AG04449 (cell line): ENCODE data around the gene TMCO6.
A peak's percentile ranks its signal among the peaks of the same experiment; 100 is the strongest.

Experiments
- CTCF ChIA-PET: fragments of 350-600 bp; formaldehyde crosslinking; extraction: SDS; loops from one replicate; lab custom pipeline; 2021; ENCODE audit warnings: antibody characterized with exemption; lab: Yijun Ruan, JAX
- POLR2A ChIA-PET: fragments of 400-600, 350-600 bp; formaldehyde crosslinking; extraction: SDS; loops from one replicate; lab custom pipeline; 2020; ENCODE audit warnings: antibody characterized with exemption, inconsistent platforms; lab: Yijun Ruan, JAX
- DNase-seq: peaks from one replicate; pipeline ENCODE4 v3.0.0-alpha.2; 2010; ENCODE audit warnings: low read depth, low spot score
- H3K4me3 ChIP-seq: 2 replicates; pipeline ENCODE4 v1.5.1; 2011; ENCODE audit warnings: low read depth, mild to moderate bottlenecking, control low read depth, low read length
- TF ChIP-seq, protein P1 (sequence below): IDR thresholded peaks from one replicate; pipeline ENCODE4 v1.5.1; 2011; ENCODE audit warnings: mild to moderate bottlenecking, moderate library complexity, low read length, control low read depth, inconsistent platforms; ENCODE audit not compliant: insufficient read depth; ENCODE audit errors: missing control alignments

TMCO6 gene

DNA sequence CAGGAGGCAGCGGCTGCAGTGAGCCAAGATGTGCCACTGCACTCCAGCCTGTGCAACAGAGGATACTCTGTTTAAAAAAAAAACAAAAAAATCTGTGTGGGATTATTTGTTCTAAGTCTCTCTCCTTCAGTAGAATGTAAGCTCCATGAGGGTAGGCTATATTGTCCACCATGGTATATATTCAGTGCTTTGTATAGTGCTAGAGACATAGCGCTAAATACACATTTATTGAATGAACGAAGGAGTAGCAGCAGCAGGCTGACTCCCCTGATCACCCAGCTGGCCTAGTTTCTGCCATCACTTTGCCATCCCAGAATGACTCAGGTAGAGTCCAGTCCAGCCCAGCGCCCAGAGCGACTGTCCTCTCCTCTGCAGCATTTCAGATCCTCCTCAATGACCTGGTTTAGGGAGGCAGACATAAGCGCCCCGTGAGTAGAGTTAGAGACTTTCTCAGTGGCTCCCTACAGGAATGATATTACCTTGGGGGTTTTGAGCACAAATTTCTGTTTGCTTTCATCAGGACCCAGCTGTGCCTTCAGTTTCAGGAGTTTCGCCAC lies 51.2 kb downstream of the TMCO6 start:
- ChIA-PET CTCF (interaction anchor here (0.8 to 2.5 kb wide), 5 partner anchors 10 to 1271 kb away, joined by 3 to 6 read pairs (median 4); partner anchors contain the start of gene ZMAT2), POLR2A (interaction anchor here (0.6 to 1.9 kb wide), 10 partner anchors 10 to 1251 kb away, joined by 3 to 19 read pairs (median 4); partner anchors contain the start of genes DND1, IK, NDUFA2 and WDR55)
- DNase-seq, result no peak
- TF ChIP-seq, protein P1, sequence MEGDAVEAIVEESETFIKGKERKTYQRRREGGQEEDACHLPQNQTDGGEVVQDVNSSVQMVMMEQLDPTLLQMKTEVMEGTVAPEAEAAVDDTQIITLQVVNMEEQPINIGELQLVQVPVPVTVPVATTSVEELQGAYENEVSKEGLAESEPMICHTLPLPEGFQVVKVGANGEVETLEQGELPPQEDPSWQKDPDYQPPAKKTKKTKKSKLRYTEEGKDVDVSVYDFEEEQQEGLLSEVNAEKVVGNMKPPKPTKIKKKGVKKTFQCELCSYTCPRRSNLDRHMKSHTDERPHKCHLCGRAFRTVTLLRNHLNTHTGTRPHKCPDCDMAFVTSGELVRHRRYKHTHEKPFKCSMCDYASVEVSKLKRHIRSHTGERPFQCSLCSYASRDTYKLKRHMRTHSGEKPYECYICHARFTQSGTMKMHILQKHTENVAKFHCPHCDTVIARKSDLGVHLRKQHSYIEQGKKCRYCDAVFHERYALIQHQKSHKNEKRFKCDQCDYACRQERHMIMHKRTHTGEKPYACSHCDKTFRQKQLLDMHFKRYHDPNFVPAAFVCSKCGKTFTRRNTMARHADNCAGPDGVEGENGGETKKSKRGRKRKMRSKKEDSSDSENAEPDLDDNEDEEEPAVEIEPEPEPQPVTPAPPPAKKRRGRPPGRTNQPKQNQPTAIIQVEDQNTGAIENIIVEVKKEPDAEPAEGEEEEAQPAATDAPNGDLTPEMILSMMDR, result no peak
- H3K4me3 ChIP-seq, result peak overlapping the region; percentile 87

DNA sequence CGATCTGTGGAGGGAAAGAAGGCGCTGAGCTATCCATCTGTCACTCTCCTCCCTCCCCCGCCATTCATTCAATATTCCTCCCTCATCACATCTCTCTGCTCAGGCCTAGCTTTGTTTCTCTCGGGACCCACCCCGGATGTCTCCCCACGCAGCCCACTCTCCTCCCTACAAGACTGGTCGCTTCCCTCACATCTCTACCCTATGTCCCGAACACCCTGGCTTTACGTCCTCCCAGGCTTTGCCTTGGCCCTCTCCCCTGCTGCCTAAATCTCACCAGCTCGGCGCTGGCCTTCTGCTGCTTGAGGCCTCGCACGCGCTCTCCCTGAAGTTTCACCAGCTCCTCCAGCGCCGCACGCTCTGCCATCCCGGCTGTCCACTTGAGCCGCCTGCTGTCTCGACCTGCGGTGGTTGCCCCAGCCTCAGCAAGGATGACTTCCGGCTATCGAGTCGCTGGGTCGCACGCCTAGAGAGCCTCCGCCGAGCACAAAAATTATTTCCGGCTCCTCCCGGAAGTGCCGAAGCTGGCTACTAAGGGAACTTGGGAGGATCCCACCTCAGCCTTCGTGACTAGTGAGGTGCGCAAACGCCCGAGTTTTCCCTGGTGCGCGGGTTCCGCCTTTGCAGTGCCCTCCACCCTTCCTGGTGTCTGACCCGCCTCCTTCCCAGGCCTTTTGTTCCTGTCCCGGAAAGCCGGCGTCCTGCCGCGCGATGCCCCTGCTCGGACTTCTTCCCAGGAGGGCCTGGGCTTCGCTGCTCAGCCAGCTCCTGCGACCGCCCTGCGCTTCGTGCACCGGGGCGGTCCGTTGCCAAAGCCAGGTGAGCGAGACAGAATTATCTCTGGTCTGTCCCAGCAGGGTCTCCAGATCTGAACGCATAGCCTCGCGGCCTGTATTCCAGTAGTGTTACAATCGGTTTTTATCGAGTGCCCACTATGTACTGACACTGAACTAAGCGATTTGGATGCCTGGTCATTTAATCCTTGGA lies 52.0 kb downstream of the TMCO6 start, which contains the start of the genes HARS1 and HARS2:
Gene HARS1, minus strand, starts transcription at position 430 of the 984 bp plus-strand sequence. Its CDS starts 66 bp downstream, at position 364.
Gene HARS2, plus strand, starts transcription at position 515 of the 984 bp plus-strand sequence. Its CDS starts 194 bp downstream, at position 709.
- DNase-seq, result peak; percentile 54
- H3K4me3 ChIP-seq, result peak within 1 kb of the TSS; percentile 87
- TF ChIP-seq, protein P1, result peak; percentile 5
- ChIA-PET POLR2A (interaction anchor here (0.5 to 1.9 kb wide), 11 partner anchors 9 to 1250 kb away, joined by 3 to 19 read pairs (median 4); partner anchors contain the start of genes DND1, IK, NDUFA2 and WDR55), CTCF (interaction anchor here (0.8 to 2.5 kb wide), 5 partner anchors 9 to 1270 kb away, joined by 3 to 6 read pairs (median 4); partner anchors contain the start of gene ZMAT2)

DNA sequence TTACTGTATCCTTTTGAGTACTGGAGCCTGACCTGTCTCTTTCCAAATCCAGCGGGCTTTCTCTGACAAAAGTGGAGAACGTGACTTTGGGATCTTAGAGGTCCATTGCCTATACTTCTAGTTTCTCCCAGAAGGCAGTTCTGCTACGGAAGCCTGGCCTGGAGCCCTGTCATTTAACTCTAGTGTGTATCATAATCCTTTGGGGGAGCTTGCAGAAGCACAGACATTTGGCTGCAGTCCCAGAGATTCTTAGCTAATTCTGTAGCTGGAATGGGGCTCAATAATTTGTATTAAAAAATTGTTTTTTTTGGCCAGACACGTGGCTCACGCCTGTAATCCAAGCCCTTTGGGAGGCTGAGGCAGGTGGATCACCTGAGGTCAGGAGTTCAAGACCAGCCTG lies 55.0 kb downstream of the TMCO6 start:
- no peak for DNase-seq
- ChIA-PET CTCF (interaction anchor here (1.0 to 1.3 kb wide), 2 partner anchors 10 to 322 kb away, joined by 3 to 4 read pairs; no protein-coding TSS in a partner anchor), POLR2A (no interaction called here)
- H3K4me3 ChIP-seq, result no peak overlapping the region
- TF ChIP-seq, protein P1, result no peak
